ACHN (cell line): ENCODE results near the gene GPATCH3.
A peak's percentile ranks its signal among the peaks of the same experiment; 100 is the strongest.
"Not testable (repeated sequence)": the region's sequence is repeated elsewhere in the genome, so short reads cannot be mapped to it uniquely, and the experiment has no call there.

ENCODE experiments used
- DNase-seq: peaks from one replicate; pipeline ENCODE4 v3.0.0-alpha.2; 2015
- in situ Hi-C: cut with HindIII; loops from 2 replicates; pipeline ENCODE4 v1.10.0; 2017; ENCODE audit warnings: low sequenced_read_pairs, low pct_ligation_motif_present, low pct_unique_long_range_greater_than_20kb

Gene GPATCH3

DNA sequence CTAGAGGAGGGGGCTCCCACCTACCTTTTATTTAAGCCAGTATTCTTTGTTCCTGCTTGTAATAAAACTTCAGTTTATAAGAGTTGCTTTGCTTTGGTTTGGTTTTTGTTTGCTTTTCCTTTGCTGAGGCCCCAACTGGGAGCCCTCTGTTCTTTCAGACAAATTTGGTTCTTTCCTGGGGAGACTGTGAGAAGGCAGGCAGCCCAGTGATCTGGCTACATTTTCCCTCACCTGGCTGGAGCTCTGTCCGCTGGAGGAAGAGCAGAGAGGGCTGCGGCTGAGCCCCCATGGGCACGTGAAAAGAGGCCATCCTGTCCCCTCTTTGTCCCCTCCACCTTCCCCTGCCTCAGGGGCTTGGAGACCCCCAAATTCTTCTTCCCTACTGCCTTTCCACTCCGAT, 44.6 kb downstream of the GPATCH3 start:
- no peak for DNase-seq
- in situ Hi-C loops = no loop called here

- no peak for DNase-seq
- in situ Hi-C loops = no loop called here
Observed at GRCh38 chr1:26854906-26855305, 45.4 kb downstream of the GPATCH3 start.

DNA sequence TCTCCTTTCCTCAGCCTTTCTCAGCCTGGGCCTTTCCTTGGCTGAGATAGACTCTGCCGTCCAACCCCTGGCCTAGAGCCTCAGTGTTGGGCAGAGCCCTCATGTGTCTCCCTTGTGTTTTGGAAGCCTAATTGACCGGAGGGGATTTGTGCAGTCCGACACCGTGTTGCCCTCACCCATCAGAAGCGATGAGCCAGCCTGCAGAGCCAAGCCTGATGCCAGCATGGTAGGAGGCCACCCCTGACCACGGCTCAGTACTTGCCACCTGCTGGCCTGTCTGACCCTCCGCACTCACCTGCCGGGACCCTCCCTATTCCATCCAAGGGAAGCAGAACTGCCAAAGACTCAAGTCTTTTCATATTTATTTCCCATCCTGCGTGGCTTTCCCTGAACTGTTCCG, 46.7 kb downstream of the GPATCH3 start:
- in situ Hi-C loops = no loop called here

GRCh38 chr1:26853156-26853555, 47.1 kb downstream of the GPATCH3 start:
- DNase-seq = peak; percentile 82
- in situ Hi-C loops = no loop called here

More for the DNA sequence above, 46.7 kb downstream of the GPATCH3 start:
- no peak for DNase-seq

- no peak for DNase-seq
Observed at GRCh38 chr1:26852701-26853100, 47.6 kb downstream of the GPATCH3 start.

GRCh38 chr1:26851106-26851684, 49.1 kb downstream of the GPATCH3 start:
- in situ Hi-C loops = no loop called here
- DNase-seq = no peak

More at GRCh38 chr1:26852701-26853100, 47.6 kb downstream of the GPATCH3 start:
- in situ Hi-C loops = no loop called here

- DNase-seq = peak; percentile 84
Observed at GRCh38 chr1:26848941-26849774, 51.1 kb downstream of the GPATCH3 start.

DNA sequence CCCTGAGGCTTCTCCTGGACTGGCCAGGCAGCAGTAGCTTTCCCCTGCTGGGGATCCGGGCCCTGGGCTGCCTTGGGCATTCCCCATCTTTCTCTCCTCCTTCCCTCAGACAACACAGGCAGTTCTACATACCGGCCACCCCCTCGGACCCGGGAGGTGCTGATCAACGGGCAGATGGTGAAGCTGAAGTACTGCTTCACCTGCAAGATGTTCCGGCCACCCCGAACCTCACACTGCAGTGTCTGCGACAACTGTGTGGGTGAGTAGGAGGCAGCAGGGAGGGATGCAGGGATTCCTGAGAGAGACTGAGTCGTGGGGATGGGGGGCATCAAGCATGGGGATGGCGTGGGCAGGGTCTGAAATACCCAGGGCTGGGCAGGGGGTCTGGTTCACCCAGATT, 51.8 kb downstream of the GPATCH3 start:
- in situ Hi-C loops = no loop called here

More at GRCh38 chr1:26848941-26849774, 51.1 kb downstream of the GPATCH3 start:
- in situ Hi-C loops = no loop called here

DNA sequence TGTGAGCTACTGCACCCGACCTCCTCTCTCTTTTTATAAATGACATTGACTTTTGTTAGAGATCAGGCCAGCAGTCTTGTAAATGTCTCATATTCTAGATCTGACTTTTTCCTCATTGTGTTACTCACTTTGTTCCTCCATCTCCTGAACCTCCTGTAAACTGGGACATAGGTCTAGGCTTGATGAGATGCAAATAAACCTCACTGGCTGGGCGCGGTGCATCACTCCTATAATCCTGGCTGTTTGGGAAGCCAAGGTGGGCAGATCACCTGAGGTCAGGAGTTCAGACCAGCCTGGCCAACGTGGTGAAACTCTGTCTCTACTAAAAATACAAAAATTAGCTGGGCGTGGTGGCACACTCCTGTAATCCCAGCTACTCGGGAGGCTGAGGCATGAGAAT, 52.4 kb downstream of the GPATCH3 start:
- DNase-seq, in situ Hi-C loops: not testable (repeated sequence)

More for the DNA sequence above, 51.8 kb downstream of the GPATCH3 start:
- DNase-seq = no peak

DNA sequence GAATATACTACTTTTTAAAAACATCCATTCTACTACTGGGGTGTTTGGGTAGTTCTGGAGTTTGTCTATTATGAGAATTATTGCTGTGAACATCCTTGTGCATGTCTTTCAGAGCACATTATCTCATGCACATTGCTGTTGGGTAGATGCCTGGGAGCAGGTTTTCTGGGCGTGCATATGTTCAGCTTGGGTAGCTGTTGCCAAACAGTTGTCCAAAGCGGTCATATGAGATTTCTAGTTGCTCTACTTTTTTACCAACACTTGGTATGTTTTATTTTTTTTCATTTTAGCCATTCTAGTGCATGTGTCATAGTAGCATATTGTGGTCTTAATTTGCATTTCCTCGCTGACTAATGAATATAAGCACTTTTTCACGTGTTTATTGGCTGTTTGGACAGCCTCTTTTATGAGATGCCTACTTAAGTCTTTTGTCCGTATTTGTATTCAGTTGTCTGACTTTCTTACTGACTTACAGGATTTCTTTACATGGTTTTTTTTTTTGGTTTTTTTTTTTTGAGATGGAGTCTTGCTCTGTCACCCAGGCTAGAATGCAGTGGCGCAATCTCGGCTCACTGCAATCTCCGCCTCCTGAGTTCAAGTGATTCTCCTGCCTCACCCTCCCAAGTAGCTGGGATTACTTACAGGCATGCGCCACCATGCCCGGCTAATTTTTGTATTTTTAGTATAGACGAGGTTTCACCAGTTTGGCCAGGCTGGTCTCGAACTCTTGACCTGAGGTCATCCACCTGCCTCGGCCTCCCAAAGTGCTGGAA, 55.7 kb downstream of the GPATCH3 start:
- no peak for DNase-seq
- in situ Hi-C loops = no loop called here
